ENCODE results near the gene CLPSL1.

DNA sequence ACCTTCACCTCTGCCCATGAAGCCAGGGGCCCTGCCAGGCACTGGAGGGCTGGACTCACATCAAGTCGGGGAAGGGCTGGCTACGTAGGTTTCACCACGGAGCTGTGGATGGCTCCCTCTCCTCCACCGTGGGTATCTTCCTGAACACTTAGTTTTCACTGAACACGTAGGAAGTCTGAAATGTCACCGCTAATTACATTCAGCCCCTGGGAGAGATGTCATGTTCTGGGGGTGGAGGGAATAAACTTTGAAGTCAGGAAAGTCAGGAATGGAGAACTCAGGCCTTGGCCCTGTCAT is 30.8 kb downstream of the CLPSL1 start:
- TF ChIP-seq EZH2 (IDR thresholded peaks at IDR 0.05; ENCODE audit: insufficient read depth, poor library complexity, severe bottlenecking) (no peak), EZH2phosphoT487 (IDR thresholded peaks at IDR 0.05; ENCODE audit: insufficient read depth, low read depth) (no peak)
